ENCODE measurements around the gene KRTAP1-5. TPM values are rescaled to one million over a fixed set of nuclear protein-coding genes. Genes with fewer than 3 reads are reported as not detected.
"Not testable (repeated sequence)": the region's sequence is repeated elsewhere in the genome, so short reads cannot be mapped to it uniquely, and the experiment has no call there.

KRTAP1-5 gene
- total RNA-seq, 4 donors from 2014 or later: not detected

DNA sequence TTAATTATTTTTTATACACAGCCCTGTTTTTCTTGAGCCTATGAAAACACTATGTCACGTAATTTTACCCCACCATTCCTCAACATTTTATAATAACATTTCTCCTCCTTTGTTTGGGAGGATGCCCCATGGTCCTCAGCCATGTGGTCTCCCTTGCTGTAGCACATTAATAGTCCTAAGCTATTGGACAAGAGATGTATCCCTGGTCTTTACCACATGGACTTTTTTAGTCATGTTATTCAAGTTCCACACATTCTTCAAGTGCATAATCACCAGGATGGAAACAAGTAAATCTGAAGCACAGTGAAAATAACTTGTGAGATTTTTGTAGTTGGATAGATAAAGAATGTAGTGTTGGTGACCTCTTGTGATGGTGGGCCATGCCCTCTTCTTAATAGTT is 35.0 kb upstream of the KRTAP1-5 start:
- WGBS, 2 donors: 56 to 91% methylated on average over 1 of the region's 1 CpG
- intact Hi-C loops (cut with DNase I): no loop called here
- no peak for TF ChIP-seq POLR2A (IDR thresholded peaks at IDR 0.05)
- Histone ChIP-seq H3K27ac (no peak overlapping the region), H3K27me3 (peaks cover 0 to 15% (median 0%) of the 10 kb centered on the region in 4 donors), H3K36me3 (no peaks in the 10 kb centered on the region), H3K4me3 (no peak overlapping the region), H3K4me1 (no peaks in the 10 kb centered on the region), H3K9me3 (no peaks in the 10 kb centered on the region)
- DNase-seq: no peak

DNA sequence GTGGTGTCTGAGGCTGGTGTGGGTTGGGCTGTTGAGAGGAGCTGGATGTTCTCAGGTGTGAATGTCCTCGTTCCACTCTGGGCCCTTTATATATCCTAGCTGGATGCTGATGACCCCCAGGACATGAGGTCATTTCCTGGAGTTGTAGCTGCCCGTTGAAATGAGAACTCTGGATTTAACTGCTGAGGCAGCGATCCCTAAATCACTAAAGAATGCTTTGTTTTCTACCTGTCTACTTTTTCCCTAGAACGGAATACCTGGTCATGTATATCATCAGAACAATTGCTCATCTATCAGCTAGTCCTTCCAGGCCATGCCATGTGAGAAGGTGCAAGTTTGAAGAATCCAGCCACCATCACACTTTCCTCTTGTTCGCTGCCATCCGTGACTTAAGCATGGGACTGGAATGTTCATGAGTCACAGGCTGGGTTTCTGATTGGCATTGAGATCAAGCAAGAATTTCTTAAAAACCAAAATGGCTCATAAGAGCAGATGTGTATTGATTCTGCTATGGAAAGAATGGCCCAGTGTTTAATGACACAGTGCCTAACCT is 33.1 kb upstream of the KRTAP1-5 start, which contains the start of gene KRTAP2-3:
Gene KRTAP2-3 (minus strand): TSS at position 63 of the 553 bp plus-strand sequence. CDS start 64 bp downstream, outside the sequence.
- Histone ChIP-seq H3K36me3 (no peaks in the 10 kb centered on the region), H3K9me3 (no peaks in the 10 kb centered on the region), H3K4me3 (no peak within 1 kb of the TSS), H3K27me3 (peaks cover 0 to 15% (median 0%) of the 10 kb centered on the region in 4 donors), H3K27ac (no peak within 1 kb of the TSS), H3K4me1 (no peaks in the 10 kb centered on the region)
- intact Hi-C loops (cut with DNase I): no loop called here
- 56 to 74% methylated on average over 6 of the region's 6 CpGs for WGBS, 2 donors
- no peak for DNase-seq
- TF ChIP-seq, protein P1, sequence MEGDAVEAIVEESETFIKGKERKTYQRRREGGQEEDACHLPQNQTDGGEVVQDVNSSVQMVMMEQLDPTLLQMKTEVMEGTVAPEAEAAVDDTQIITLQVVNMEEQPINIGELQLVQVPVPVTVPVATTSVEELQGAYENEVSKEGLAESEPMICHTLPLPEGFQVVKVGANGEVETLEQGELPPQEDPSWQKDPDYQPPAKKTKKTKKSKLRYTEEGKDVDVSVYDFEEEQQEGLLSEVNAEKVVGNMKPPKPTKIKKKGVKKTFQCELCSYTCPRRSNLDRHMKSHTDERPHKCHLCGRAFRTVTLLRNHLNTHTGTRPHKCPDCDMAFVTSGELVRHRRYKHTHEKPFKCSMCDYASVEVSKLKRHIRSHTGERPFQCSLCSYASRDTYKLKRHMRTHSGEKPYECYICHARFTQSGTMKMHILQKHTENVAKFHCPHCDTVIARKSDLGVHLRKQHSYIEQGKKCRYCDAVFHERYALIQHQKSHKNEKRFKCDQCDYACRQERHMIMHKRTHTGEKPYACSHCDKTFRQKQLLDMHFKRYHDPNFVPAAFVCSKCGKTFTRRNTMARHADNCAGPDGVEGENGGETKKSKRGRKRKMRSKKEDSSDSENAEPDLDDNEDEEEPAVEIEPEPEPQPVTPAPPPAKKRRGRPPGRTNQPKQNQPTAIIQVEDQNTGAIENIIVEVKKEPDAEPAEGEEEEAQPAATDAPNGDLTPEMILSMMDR (IDR thresholded peaks at IDR 0.05): no peak
- no peak for TF ChIP-seq POLR2A (IDR thresholded peaks at IDR 0.05)

DNA sequence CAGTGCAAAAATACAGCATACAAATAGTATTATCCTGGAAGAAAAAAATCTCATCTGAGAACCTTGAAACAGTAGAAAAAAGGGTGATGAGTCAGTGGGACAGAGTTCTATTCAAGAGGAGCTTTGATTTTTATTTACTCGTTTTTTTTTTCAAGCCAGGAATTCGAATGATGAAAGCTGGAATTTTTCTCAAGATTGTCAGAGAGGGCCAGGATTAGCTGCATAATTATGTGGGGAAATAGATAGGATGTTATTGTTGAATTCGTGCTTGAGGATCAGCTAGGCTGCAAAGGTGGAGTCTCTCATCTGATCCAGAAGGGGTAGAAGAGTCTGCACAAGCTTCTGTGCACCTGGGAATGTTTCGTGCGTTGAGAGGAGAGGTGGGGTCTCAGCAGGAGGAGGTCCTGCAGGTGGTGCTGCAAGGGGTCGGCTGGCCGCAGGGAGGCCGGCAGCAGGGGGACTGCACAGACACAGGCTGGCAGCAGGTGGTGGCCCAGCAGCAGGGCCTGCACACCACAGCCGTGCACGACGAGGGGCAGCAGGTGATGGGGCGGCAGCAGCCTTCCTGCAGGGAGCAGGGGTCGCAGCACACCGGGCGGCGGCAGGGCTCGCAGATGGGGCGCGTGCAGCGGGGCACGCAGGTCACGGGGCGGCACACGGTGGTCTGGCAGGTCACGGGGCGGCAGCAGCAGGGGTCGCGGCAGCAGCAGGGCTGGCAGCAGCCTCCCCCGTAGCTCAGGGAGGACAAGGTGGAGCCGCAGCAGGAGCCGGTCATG is 32.5 kb upstream of the KRTAP1-5 start:
- WGBS, 2 donors: 32 to 46% methylated on average over 4 to 8 of the region's 31 CpGs
- DNase-seq: not testable (repeated sequence)

GRCh38 chr17:41058741-41059140 is 31.7 kb upstream of the KRTAP1-5 start:
- WGBS, 2 donors: 87 to 89% methylated on average over 5 of the region's 5 CpGs
- H3K4me3 ChIP-seq: no peak overlapping the region
- intact Hi-C loops (cut with DNase I): no loop called here
- H3K27me3 ChIP-seq: peaks cover 0 to 15% (median 0%) of the 10 kb centered on the region in 4 donors
- no peak overlapping the region for H3K27ac ChIP-seq
- TF ChIP-seq POLR2A (IDR thresholded peaks at IDR 0.05): no peak
- TF ChIP-seq, protein P1 (IDR thresholded peaks at IDR 0.05): no peak
- no peaks in the 10 kb centered on the region for H3K9me3 ChIP-seq
- H3K36me3 ChIP-seq: no peaks in the 10 kb centered on the region
- H3K4me1 ChIP-seq: no peaks in the 10 kb centered on the region
- DNase-seq: no peak

More for the DNA sequence above, 32.5 kb upstream of the KRTAP1-5 start:
- H3K36me3 ChIP-seq; intact Hi-C loops (cut with DNase I); H3K27ac ChIP-seq; H3K4me1 ChIP-seq; H3K4me3 ChIP-seq; H3K9me3 ChIP-seq: not testable (repeated sequence)
- peaks cover 0 to 15% (median 0%) of the 10 kb centered on the region in 4 donors for H3K27me3 ChIP-seq

DNA sequence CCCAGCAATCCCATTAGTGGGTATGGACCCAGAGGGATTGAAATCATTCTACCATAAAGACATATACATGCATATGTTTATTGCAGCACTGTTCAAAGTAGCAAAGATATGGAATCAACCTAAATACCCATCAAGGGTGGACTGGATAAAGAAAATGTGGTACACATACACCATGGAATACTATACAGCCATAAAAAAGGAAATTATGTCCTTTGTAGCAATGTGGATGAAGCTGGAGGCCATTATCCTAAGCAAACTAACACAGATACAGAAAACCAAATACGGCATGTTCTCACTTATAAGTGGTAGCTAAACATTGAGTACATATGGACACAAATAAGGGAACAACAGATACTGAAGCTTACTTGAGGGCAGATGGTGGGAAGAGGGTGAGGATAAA is 30.5 kb upstream of the KRTAP1-5 start:
- WGBS, 2 donors: 89 to 93% methylated on average over 1 of the region's 1 CpG

DNA sequence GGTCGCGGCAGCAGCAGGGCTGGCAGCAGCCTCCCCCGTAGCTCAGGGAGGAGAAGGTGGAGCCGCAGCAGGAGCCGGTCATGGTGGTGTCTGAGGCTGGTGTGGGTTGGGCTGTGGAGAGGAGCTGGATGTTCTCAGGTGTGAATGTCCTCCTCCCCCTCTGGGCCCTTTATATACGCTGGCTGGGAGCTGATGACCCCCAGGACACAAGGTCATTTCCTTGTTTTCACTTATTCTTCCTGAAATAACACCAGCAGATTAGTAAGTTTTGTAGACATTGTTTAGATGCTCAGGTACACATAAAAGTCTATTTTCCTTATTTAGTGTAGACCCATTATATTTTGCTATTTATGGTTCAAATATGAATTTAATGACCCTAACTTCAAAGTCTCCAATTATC is 28.1 kb upstream of the KRTAP1-5 start, which contains the start of gene KRTAP2-2:
Gene KRTAP2-2 (minus strand): TSS at position 101 of the 400 bp plus-strand sequence. CDS start 19 bp downstream, at position 82.
- H3K9me3 ChIP-seq; H3K4me1 ChIP-seq; DNase-seq; H3K4me3 ChIP-seq; intact Hi-C loops (cut with DNase I); H3K36me3 ChIP-seq; H3K27ac ChIP-seq: not testable (repeated sequence)
- H3K27me3 ChIP-seq: peaks cover 0 to 15% (median 0%) of the 10 kb centered on the region in 4 donors
- WGBS, 2 donors: 38 to 59% methylated on average over 1 of the region's 6 CpGs

More for the DNA sequence above, 30.5 kb upstream of the KRTAP1-5 start:
- Histone ChIP-seq H3K36me3 (no peaks in the 10 kb centered on the region), H3K4me1 (no peaks in the 10 kb centered on the region), H3K27me3 (peaks cover 0 to 15% (median 0%) of the 10 kb centered on the region in 4 donors), H3K4me3 (no peak overlapping the region), H3K9me3 (no peaks in the 10 kb centered on the region), H3K27ac (no peak overlapping the region)
- no peak for DNase-seq
- TF ChIP-seq, protein P1 (IDR thresholded peaks at IDR 0.05): no peak
- TF ChIP-seq POLR2A (IDR thresholded peaks at IDR 0.05): no peak
- intact Hi-C loops (cut with DNase I): no loop called here

DNA sequence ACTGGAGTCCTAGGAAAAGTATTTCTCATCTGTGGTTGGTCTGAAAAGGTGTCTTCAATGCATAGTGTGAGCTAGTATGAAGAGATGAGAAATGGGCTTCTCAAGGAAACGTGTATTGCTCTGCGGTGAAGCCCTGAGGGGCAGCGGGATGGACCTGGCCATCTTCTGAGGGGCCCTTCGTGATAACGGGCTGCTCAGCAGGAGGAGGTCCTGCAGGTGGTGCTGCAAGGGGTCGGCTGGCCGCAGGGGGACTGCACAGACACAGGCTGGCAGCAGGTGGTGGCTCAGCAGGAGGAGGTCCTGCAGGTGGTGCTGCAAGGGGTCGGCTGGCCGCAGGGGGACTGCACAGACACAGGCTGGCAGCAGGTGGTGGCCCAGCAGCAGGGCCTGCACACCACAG is 27.5 kb upstream of the KRTAP1-5 start:
- H3K4me1 ChIP-seq; H3K27ac ChIP-seq; H3K4me3 ChIP-seq; H3K36me3 ChIP-seq; DNase-seq; intact Hi-C loops (cut with DNase I); H3K9me3 ChIP-seq: not testable (repeated sequence)
- WGBS, 2 donors: 81 to 84% methylated on average over 7 of the region's 9 CpGs
- peaks cover 0 to 15% (median 0%) of the 10 kb centered on the region in 4 donors for H3K27me3 ChIP-seq
